Upper lobe of right lung (tissue), 1 donor: Measurements from ENCODE around the gene PLEKHG1. TPM values are rescaled to one million over a fixed set of nuclear protein-coding genes. Genes with fewer than 3 reads are reported as not detected.
A peak's percentile ranks its signal among the peaks of the same experiment; 100 is the strongest.

Experiments used
- ATAC-seq: fragments of 200-7000 bp; cut with Tn5 transposase; one replicate; pipeline ENCODE4 v1.9.1; 2020; ENCODE audit warnings: mild to moderate bottlenecking, moderate library complexity
- DNase-seq: peaks from one replicate; pipeline ENCODE4 v3.0.0-alpha.2; 2020
- H3K27ac ChIP-seq: fragments of 200-600 bp; one replicate; pipeline ENCODE4 v1.8.0; 2022
- H3K27me3 ChIP-seq: fragments of 200-600 bp; one replicate; pipeline ENCODE4 v1.8.0; 2022; ENCODE audit warnings: mild to moderate bottlenecking
- H3K36me3 ChIP-seq: fragments of 200-600 bp; one replicate; pipeline ENCODE4 v1.8.0; 2022
- H3K4me1 ChIP-seq: fragments of 200-600 bp; one replicate; pipeline ENCODE4 v1.8.0; 2022
- H3K4me3 ChIP-seq: fragments of 200-600 bp; one replicate; pipeline ENCODE4 v1.8.0; 2022; ENCODE audit warnings: mild to moderate bottlenecking
- H3K9me3 ChIP-seq: fragments of 200-600 bp; one replicate; pipeline ENCODE4 v1.8.0; 2022
- intact Hi-C: fragments of 100-400 bp; cut with DNase I; formaldehyde crosslinking; loops from one replicate; pipeline ENCODE4 v1.11.0; 2022
- total RNA-seq: library from RNA; stranded (reverse); fragmentation: NEBNext Ultra II Directional; extraction: Animal tissue kit (Norgen Biotek cat#: 25700); gene quantifications from one replicate; pipeline ENCODE4 v1.2.1, GENCODE V29; 2021
- TF ChIP-seq, protein P1 (sequence below): fragments of 200-600 bp; IDR thresholded peaks from one replicate; pipeline ENCODE4 v1.8.0; 2022; ENCODE audit warnings: antibody characterized with exemption
- donor health status: DM: no; HTN: yes; CAD: no; lungs with severe emphysema.

The PLEKHG1 gene
- total RNA-seq, 1 donor from 2014 or later = 34.6 TPM

DNA sequence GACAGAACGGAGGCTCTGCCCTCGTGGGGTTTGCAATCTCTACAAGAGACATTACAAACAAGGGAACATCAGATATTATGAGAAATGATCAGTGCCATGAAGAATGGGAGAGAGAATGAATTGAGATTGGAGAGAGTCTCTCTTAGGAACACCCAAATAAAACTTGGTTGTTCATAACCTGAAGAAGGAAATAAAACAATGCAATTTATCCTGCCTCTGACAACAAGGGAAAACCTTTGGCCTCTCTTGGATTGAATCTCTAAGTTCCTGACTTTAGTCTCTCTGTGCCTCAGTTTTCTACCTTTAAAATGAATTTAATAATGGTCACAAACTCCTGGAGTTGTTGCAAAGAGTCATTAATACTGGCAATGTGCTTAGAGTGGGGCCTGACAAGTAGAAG lies 21.1 kb downstream of the PLEKHG1 start:
- ATAC-seq (no peak), DNase-seq (no peak)
- Histone ChIP-seq H3K4me1 (peaks cover 9% of the 10 kb centered on the region), H3K4me3 (no peak overlapping the region), H3K9me3 (no peaks in the 10 kb centered on the region), H3K36me3 (no peaks in the 10 kb centered on the region), H3K27me3 (no peaks in the 10 kb centered on the region), H3K27ac (no peak overlapping the region)
- TF ChIP-seq, protein P1, sequence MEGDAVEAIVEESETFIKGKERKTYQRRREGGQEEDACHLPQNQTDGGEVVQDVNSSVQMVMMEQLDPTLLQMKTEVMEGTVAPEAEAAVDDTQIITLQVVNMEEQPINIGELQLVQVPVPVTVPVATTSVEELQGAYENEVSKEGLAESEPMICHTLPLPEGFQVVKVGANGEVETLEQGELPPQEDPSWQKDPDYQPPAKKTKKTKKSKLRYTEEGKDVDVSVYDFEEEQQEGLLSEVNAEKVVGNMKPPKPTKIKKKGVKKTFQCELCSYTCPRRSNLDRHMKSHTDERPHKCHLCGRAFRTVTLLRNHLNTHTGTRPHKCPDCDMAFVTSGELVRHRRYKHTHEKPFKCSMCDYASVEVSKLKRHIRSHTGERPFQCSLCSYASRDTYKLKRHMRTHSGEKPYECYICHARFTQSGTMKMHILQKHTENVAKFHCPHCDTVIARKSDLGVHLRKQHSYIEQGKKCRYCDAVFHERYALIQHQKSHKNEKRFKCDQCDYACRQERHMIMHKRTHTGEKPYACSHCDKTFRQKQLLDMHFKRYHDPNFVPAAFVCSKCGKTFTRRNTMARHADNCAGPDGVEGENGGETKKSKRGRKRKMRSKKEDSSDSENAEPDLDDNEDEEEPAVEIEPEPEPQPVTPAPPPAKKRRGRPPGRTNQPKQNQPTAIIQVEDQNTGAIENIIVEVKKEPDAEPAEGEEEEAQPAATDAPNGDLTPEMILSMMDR = no peak
- intact Hi-C loops = no loop called here

DNA sequence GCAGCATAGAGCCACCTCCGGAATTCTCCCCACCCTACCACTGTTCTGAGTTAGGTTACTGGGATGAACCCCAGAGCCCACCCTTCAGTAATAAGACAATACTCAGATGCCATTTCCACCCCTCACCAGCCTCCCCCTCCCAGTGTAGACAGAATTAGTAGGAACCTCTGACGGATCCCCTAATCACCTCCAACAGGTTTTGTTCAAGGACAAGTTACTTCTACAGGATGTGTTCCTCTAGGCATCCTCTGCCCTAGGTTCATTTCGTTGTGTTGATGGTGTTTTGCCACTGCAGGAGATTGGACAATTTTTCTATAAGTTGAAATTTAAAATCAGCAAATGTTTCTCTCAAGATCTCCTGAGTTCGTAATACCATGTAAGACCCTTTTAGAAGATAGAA lies 22.8 kb downstream of the PLEKHG1 start:
- no peaks in the 10 kb centered on the region for H3K27me3 ChIP-seq
- no peak overlapping the region for H3K4me3 ChIP-seq
- peaks cover 16% of the 10 kb centered on the region for H3K4me1 ChIP-seq
- TF ChIP-seq, protein P1 = no peak
- H3K27ac ChIP-seq = no peak overlapping the region
- no peaks in the 10 kb centered on the region for H3K36me3 ChIP-seq
- ATAC-seq = no peak
- no peak for DNase-seq
- no peaks in the 10 kb centered on the region for H3K9me3 ChIP-seq
- intact Hi-C loops = no loop called here

DNA sequence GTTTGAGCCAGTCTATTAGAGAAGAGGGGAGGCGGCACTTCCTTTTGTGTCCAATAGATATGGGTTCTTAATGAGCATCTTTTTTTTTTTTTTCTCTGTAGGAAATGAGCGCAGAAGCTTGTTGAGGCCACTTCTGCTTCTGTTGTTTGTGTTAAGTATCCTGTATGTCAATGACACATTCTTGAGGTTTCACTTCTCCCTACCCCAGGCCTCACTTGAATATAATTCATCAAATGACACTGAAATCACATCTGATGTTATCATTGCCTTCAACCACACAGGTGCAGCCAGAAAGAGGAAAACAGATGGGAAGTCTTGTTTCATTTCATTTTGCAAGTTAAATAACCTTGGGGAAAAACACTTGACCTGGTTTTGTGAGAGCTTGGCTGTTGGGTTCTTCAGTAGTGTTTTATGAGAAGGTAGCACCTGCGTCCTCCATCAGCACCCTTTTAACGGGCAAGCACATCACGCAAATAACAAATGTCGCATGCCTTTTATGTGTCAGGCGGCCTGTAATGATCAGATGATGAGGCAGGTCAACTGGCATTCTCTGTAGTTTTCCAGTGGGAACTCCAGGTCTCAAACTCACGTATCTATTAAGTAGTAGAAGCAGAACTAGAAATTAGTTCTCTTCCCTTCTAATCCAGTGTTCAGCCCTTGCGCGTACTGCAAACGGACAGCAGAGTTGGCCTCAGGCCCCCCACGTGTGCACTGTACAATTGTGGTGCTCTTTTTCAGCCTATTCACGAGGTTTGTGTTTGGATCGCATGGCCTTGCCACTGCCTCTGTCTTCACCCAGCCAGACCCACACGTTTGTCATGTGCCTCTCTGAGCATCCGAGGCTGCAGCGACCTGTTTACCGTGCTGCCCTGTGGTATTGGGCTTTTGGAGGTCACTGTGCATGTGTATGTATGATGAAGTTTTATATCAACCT lies 23.5 kb downstream of the PLEKHG1 start:
- Histone ChIP-seq H3K36me3 (no peaks in the 10 kb centered on the region), H3K4me1 (peaks cover 21% of the 10 kb centered on the region), H3K27ac (no peak overlapping the region), H3K9me3 (no peaks in the 10 kb centered on the region), H3K27me3 (no peaks in the 10 kb centered on the region), H3K4me3 (no peak overlapping the region)
- DNase-seq = no peak
- TF ChIP-seq, protein P1 = no peak
- intact Hi-C loops = no loop called here
- ATAC-seq = peak; percentile 55

DNA sequence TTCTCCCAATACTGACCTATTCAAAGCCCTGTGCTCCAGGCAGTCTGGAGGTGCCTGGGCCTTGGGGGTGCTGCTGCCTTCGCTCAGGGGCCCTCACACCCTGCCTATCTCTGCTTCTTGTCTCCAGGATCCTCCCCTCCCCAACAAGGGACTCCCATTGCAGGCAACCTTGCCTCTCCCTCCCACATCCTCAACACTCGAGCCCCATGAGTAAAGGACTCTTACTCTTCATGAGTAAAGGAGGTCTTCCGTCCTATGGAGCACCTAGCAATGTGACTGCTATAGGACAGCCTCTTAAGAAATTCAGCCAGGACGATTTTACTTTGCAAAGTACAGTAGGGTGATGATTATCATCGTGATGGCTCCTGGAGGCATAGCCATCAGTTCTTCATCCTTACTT lies 24.5 kb downstream of the PLEKHG1 start:
- H3K4me3 ChIP-seq = no peak overlapping the region
- intact Hi-C loops = no loop called here
- H3K36me3 ChIP-seq = no peaks in the 10 kb centered on the region
- no peaks in the 10 kb centered on the region for H3K9me3 ChIP-seq
- peaks cover 21% of the 10 kb centered on the region for H3K4me1 ChIP-seq
- TF ChIP-seq, protein P1 = no peak
- H3K27me3 ChIP-seq = no peaks in the 10 kb centered on the region
- H3K27ac ChIP-seq = no peak overlapping the region
- ATAC-seq = no peak
- no peak for DNase-seq

DNA sequence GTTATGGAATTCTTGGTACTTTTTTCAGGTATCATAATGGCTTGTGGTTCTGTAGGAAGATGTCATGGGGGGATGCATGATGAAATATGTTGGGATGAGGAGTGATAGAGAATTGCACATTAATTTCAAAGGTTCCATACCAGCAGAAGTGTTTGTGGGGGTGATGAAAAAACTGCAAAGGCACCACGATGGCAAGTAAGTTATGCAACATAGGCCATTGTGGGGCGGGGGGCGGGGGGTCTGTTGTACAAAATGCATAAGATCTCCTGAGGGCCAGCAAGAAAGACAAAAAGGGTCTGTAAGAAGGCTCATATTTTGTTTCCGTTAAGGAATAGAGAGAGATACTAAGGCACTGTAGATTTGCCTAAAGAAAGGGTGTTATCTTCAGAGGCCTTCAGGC lies 26.2 kb downstream of the PLEKHG1 start:
- no peak for ATAC-seq
- DNase-seq = no peak
- H3K27ac ChIP-seq = no peak overlapping the region
- H3K9me3 ChIP-seq = no peaks in the 10 kb centered on the region
- no peak overlapping the region for H3K4me3 ChIP-seq
- TF ChIP-seq, protein P1 = no peak
- peaks cover 21% of the 10 kb centered on the region for H3K4me1 ChIP-seq
- no peaks in the 10 kb centered on the region for H3K36me3 ChIP-seq
- intact Hi-C loops = no loop called here
- no peaks in the 10 kb centered on the region for H3K27me3 ChIP-seq
